Measurements from ENCODE around the gene SUFU. TPM values are rescaled to one million over a fixed set of nuclear protein-coding genes. Genes with fewer than 3 reads are reported as not detected.
A peak's percentile ranks its signal among the peaks of the same experiment; 100 is the strongest.

SUFU gene
- total and polyA plus RNA-seq, 2 of the 13 experiments (the other 11 are each of a cell fraction or from before 2014, with no cell fraction given) = 2.9 to 5.5 TPM

- TF ChIP-seq ZGPAT (CRISPR knock-in tag; IDR thresholded peaks at IDR 0.05) = peak; percentile 57; the same call in 1 of the 2 replicates
- TF ChIP-seq SRSF1 (optimal IDR thresholded peaks at IDR 0.05; ENCODE audit: low read depth, low read length) = peak; percentile 22
- TF ChIP-seq YEATS2 (CRISPR knock-in tag; IDR thresholded peaks at IDR 0.05; ENCODE audit: borderline replicate concordance) = peak; percentile 39; the same call in 1 of the 2 replicates
- peak; percentile 97 for TF ChIP-seq ZNF281 (CRISPR knock-in tag; IDR thresholded peaks at IDR 0.05; ENCODE audit: borderline replicate concordance)
- TF ChIP-seq FOXA3 (CRISPR knock-in tag; IDR thresholded peaks at IDR 0.05) = peak; percentile 33; the same call in 1 of the 2 replicates
- peak; percentile 65; the same call in 1 of the 2 replicates for TF ChIP-seq ATF2 (CRISPR knock-in tag; IDR thresholded peaks at IDR 0.05)
- TF ChIP-seq MXD1 (CRISPR knock-in tag; IDR thresholded peaks at IDR 0.05) = 0 out of 2 replicates have a peak, but pooled peaks have one; percentile 24
- peak; percentile 30; the same call in 1 of the 2 replicates for TF ChIP-seq MIER3 (CRISPR knock-in tag; IDR thresholded peaks at IDR 0.05; ENCODE audit: borderline replicate concordance)
- TF ChIP-seq ZNF788 (CRISPR knock-in tag; IDR thresholded peaks at IDR 0.05; ENCODE audit: borderline replicate concordance) = 0 out of 2 replicates have a peak, but pooled peaks have one; percentile 28
- no peak for TF ChIP-seq ZNF350 (CRISPR knock-in tag; IDR thresholded peaks at IDR 0.05; ENCODE audit: borderline replicate concordance, low read depth)
- peak; percentile 40 for TF ChIP-seq THAP11 (CRISPR knock-in tag; IDR thresholded peaks at IDR 0.05)
- no peak for TF ChIP-seq NBN (conservative IDR thresholded peaks at IDR 0.05)
- no peak for TF ChIP-seq NFE2L2 (IDR thresholded peaks at IDR 0.05; ENCODE audit: low read length)
- peak; percentile 100 for TF ChIP-seq RELA (CRISPR knock-in tag; IDR thresholded peaks at IDR 0.05)
- TF ChIP-seq PATZ1 (CRISPR knock-in tag; IDR thresholded peaks at IDR 0.05) = peak; percentile 45; the same call in 1 of the 2 replicates
- TF ChIP-seq ZNF678 (CRISPR knock-in tag; IDR thresholded peaks at IDR 0.05) = no peak
- TF ChIP-seq CEBPB (IDR thresholded peaks at IDR 0.05; ENCODE audit: borderline replicate concordance, low read depth, low read length) = no peak
- no peak for TF ChIP-seq SOX13 (IDR thresholded peaks at IDR 0.05)
- peak in 1 of 2 experiments; percentile 65; a peak in 2 of 4 replicates for TF ChIP-seq SOX13 (CRISPR knock-in tag; conservative IDR thresholded peaks at IDR 0.05 in 1 of 2, IDR thresholded peaks at IDR 0.05 in 1 of 2)
These were observed 124.0 kb downstream of the SUFU start (continued) for GRCh38 chr10:102627736-102628293.

All from HepG2 (cell line).